Fibroblast of skin of right quadriceps (primary cell): Measurements from ENCODE around the gene CPNE9.
A peak's percentile ranks its signal among the peaks of the same experiment; 100 is the strongest.

Experiments
- DNase-seq: peaks from one replicate; pipeline ENCODE4 v3.0.0-alpha.2; 2013

The CPNE9 gene

GRCh38 chr3:9717563-9717962, 13.9 kb downstream of the CPNE9 start:
- no peak for DNase-seq

- DNase-seq: no peak
Measured at GRCh38 chr3:9718118-9718517, 14.5 kb downstream of the CPNE9 start.

DNA sequence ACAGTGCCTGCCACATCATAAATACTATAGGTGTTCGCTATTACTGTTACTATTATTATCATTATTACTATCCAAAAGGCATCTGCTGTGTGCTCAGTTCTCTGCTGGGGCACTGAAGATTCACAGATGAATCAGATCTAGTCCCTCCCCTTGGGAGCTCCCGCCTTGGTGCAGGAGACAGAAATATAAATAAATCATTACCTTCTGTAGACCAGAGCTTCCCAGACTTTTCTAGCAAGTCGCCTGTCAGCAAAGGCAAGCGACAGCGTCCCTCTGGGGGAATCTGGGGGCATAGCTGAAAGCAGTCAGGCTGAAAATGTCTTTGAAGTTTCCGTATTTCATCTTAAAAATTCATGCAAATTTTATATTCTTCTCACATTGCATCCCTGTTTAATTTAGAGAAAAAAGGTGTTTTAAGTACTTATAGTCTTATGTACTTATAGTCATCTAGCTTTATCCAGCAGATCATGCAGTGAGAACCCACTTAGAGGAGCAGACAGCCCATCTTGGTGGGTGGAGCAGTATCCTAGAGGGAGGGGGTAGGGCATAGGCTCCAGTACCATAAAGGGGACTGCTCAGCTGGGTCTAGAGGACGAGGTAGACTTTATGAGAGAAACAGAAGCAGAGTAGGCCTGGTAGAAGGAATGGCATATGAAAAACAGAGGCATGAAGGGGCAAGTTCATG, 17.5 kb downstream of the CPNE9 start:
- DNase-seq: no peak

- DNase-seq: no peak
Measured at GRCh38 chr3:9721700-9722060, 18.0 kb downstream of the CPNE9 start.

DNA sequence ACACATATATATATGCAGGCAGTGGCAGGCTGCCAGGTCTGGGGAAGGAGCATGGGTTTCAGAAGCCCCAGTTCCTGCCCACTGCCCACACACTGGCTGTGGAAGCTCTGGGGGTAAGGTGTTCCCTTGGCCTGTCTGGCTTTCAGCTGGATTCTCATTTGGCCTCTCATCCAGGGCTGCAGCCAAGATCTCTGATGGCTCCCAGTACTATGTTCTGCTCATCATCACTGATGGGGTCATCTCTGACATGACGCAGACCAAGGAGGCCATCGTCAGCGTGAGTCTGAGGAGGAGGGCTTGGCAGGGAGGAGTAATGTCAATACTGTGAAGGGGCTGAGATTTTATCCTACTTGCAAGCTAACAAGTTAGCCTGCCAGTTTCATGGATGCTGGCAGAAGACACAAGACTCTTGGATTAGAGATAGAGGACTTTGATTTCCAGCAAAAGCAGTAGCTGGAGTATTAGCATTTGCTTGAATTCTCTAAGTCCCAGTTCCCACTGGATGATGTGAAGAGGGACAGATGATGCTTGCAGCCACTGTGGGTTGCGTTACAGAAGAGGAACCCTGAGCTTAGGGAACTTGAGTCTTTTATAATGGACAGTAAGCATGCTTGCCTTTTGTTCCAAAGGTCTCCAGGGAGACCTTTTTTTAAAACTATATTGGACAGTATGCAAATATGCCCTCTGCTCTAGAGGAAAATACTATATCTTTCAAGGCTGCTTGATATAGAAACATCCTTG, 22.3 kb downstream of the CPNE9 start:
- no peak for DNase-seq

- no peak for DNase-seq
Measured at GRCh38 chr3:9727041-9727595, 23.5 kb downstream of the CPNE9 start.

- no peak for DNase-seq
Measured at GRCh38 chr3:9727743-9728142, 24.1 kb downstream of the CPNE9 start.

DNA sequence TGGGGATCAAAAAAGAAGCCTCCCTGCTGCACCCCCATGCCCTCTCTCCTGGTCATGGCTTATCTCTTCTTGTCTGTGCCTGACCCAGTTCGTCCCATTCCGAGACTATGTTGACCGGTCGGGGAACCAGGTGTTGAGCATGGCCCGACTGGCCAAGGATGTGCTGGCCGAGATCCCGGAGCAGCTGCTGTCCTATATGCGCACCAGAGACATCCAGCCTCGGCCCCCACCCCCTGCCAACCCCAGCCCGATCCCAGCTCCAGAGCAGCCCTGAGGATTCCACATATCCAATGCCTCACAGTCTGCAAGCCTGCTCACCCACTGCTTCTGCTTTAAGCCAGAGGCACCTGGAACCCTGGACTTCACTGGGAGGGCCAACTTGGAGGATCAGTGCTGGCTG, 25.8 kb downstream of the CPNE9 start:
- DNase-seq: no peak

- DNase-seq: no peak
Measured at GRCh38 chr3:9730657-9731205, 27.1 kb downstream of the CPNE9 start.

- DNase-seq: peak; percentile 99
Measured at GRCh38 chr3:9731206-9732079, 27.8 kb downstream of the CPNE9 start, which contains the start of gene BRPF1. Gene BRPF1 (plus strand): TSS chr3:9731735. CDS start chr3:9734141, 2,406 bp downstream.

GRCh38 chr3:9732080-9732739, 28.6 kb downstream of the CPNE9 start:
- no peak for DNase-seq

- DNase-seq: peak; percentile 11
Measured at GRCh38 chr3:9732740-9733115, 29.1 kb downstream of the CPNE9 start.

GRCh38 chr3:9736831-9737230, 33.2 kb downstream of the CPNE9 start:
- DNase-seq: no peak

DNA sequence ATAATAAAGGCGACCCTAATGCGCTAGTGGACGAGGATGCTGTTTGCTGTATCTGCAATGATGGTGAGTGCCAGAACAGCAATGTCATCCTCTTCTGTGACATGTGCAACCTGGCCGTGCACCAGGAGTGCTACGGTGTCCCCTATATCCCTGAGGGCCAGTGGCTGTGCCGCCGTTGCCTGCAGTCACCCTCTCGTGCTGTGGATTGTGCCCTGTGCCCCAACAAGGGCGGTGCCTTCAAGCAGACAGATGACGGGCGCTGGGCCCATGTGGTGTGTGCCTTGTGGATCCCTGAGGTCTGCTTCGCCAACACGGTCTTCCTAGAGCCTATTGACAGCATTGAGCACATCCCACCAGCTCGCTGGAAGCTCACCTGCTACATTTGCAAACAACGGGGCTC, 35.5 kb downstream of the CPNE9 start:
- DNase-seq: no peak

GRCh38 chr3:9742560-9742959, 38.9 kb downstream of the CPNE9 start:
- no peak for DNase-seq

DNA sequence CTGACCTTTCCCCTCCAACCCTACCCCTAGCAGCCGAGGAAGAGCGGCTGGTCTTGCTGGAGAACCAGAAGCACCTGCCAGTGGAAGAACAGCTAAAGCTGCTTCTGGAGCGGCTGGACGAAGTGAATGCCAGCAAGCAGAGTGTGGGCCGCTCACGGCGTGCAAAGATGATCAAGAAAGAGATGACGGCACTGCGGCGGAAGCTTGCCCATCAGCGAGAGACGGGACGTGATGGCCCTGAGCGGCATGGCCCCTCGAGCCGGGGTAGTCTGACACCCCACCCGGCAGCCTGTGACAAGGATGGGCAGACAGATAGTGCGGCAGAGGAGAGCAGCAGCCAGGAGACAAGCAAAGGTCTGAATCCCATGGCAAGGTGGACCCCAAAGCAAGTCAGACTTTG, 39.9 kb downstream of the CPNE9 start:
- no peak for DNase-seq

DNA sequence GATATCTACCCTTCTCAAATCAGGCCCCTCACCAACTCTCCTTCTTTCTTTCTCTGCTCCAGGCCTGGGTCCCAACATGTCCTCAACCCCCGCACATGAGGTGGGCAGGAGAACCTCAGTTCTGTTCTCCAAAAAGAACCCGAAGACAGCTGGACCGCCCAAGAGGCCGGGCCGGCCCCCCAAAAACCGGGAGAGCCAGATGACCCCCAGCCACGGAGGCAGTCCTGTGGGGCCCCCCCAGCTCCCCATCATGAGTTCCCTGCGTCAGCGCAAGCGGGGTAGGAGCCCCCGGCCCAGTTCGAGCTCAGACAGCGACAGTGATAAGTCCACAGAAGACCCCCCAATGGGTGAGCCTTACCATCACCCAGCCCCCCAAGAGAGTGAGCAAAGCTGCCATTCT, 40.5 kb downstream of the CPNE9 start:
- no peak for DNase-seq

DNA sequence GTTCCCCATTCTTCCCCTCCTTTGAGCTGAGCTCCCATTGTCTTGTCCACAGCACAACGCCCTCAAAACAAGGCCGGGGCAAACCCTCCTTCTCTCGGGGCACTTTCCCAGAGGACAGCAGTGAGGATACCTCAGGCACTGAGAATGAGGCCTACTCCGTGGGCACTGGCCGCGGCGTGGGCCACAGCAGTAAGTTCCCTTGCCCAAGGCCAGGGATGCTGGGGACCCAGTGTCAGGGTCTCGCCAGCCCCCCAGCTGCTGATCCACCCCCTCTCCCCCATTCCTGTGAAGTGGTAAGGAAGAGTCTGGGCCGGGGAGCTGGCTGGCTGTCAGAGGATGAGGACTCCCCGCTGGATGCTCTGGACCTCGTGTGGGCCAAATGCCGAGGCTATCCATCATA, 41.9 kb downstream of the CPNE9 start:
- no peak for DNase-seq

DNA sequence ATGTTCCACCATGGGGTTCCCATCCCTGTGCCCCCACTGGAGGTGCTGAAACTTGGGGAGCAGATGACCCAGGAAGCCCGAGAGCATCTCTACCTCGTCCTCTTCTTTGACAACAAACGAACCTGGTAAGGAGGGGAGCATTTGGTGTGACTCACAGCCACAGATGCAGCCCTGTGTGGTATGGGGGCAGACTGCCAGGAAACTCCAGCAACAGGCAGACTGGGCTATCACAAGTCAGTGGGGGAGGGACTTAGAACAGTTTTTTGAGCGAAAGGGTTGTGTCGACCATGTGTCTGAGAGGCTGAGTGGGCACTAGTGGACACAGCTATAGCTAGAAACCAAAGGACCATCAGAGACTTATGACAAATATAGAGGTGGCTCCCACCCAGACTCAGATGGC, 42.7 kb downstream of the CPNE9 start:
- DNase-seq: peak; percentile 75

- no peak for DNase-seq
Measured at GRCh38 chr3:9747267-9747666, 43.6 kb downstream of the CPNE9 start.

GRCh38 chr3:9748031-9748430, 44.4 kb downstream of the CPNE9 start:
- no peak for DNase-seq

GRCh38 chr3:9749296-9749644, 45.6 kb downstream of the CPNE9 start:
- DNase-seq: no peak
